H1 (cell line): ENCODE measurements around the gene FXYD5. TPM values are rescaled to one million over a fixed set of nuclear protein-coding genes. Genes with fewer than 3 reads are reported as not detected.

ENCODE experiments used
- CTCF ChIA-PET: fragments of 300-600 bp; sonication (Branson Sonifier 250); formaldehyde crosslinking; loops from one replicate; lab custom pipeline; 2021; ENCODE audit not compliant: partially characterized antibody; lab: Charles Lee
- POLR2A ChIA-PET: fragments of 300-600 bp; sonication (Branson Sonifier 250); formaldehyde crosslinking; loops from one replicate; lab custom pipeline; 2021; ENCODE audit warnings: inconsistent platforms; ENCODE audit not compliant: partially characterized antibody; lab: Charles Lee
- DNase-seq, 2 experiments: peaks; one replicate each; pipeline versions ENCODE4 v3.0.0 to v3.0.0-alpha.2; 2010 to 2022; ENCODE audit warnings: low spot score in 2 of 2, low read depth in 1 of 2, mixed read lengths in 1 of 2
- FAIRE-seq: peaks from 2 replicates; lab custom pipeline; 2011; peaks lifted over from hg19 to GRCh38; lab: Jason Lieb, UNC
- H2AFZ ChIP-seq: 2 replicates; pipeline ENCODE4 v1.8.1; 2012; ENCODE audit warnings: low read length, inconsistent platforms
- H2AK5ac ChIP-seq: 2 replicates; pipeline ENCODE4 v1.6.1; 2013; ENCODE audit warnings: low read depth, low read length
- H2BK120ac ChIP-seq: replicated peaks from 2 replicates; pipeline ENCODE3; 2013; ENCODE audit warnings: low read depth, low read length, inconsistent platforms
- H2BK12ac ChIP-seq: 2 replicates; pipeline ENCODE4 v1.6.1; 2013; ENCODE audit warnings: low read depth, low read length
- H2BK15ac ChIP-seq: 2 replicates; pipeline ENCODE4 v1.6.1; 2013; ENCODE audit warnings: low read length
- H2BK20ac ChIP-seq: 2 replicates; pipeline ENCODE4 v1.6.1; 2013; ENCODE audit warnings: low read length
- H2BK5ac ChIP-seq: 2 replicates; pipeline ENCODE4 v1.6.1; 2013; ENCODE audit warnings: low read depth, low read length
- H3K14ac ChIP-seq: 2 replicates; pipeline ENCODE4 v1.6.1; 2013; ENCODE audit warnings: inconsistent platforms; ENCODE audit not compliant: insufficient read length
- H3K18ac ChIP-seq: 2 replicates; pipeline ENCODE4 v1.6.1; 2013; ENCODE audit warnings: low read length; ENCODE audit errors: extremely low read depth
- H3K23ac ChIP-seq: 2 replicates; pipeline ENCODE4 v1.6.1; 2013; ENCODE audit warnings: inconsistent platforms; ENCODE audit not compliant: insufficient read length
- H3K23me2 ChIP-seq: 2 replicates; pipeline ENCODE4 v1.6.1; 2013; ENCODE audit warnings: low read depth, low read length
- H3K27ac ChIP-seq: 2 replicates; pipeline ENCODE4 v1.6.1; 2011; ENCODE audit warnings: low read depth, low read length, inconsistent platforms
- H3K27me3 ChIP-seq, 4 experiments: replicated peaks in 1 of 4; 1 replicate in 1 of 4; 2 replicates in 3 of 4; pipeline versions ENCODE4 v1.6.1 to v1.8.1; 2011 to 2013; ENCODE audit warnings: low read length in 3 of 4, mild to moderate bottlenecking in 3 of 4, inconsistent platforms in 2 of 4, mixed read lengths in 2 of 4, moderate library complexity in 1 of 4; ENCODE audit not compliant: control insufficient read depth in 3 of 4, insufficient read depth in 3 of 4; ENCODE audit errors: extremely low read depth in 1 of 4
- H3K36me3 ChIP-seq, 4 experiments: 2 replicates each; pipeline versions ENCODE4 v1.6.1 to v1.8.1; 2011 to 2013; ENCODE audit warnings: mild to moderate bottlenecking in 4 of 4, low read length in 3 of 4, moderate library complexity in 2 of 4, control low read depth in 1 of 4, inconsistent platforms in 1 of 4; ENCODE audit not compliant: insufficient read depth in 4 of 4, control insufficient read depth in 2 of 4
- H3K4ac ChIP-seq: replicated peaks from 2 replicates; pipeline ENCODE3; 2013; ENCODE audit warnings: low read length, low read depth, mixed read lengths, inconsistent platforms; ENCODE audit not compliant: insufficient read length
- H3K4me1 ChIP-seq, 4 experiments: replicated peaks in 1 of 4; 1 replicate in 1 of 4; 2 replicates in 3 of 4; pipeline versions ENCODE4 v1.6.1 to v1.8.1; 2011 to 2013; ENCODE audit warnings: low read length in 3 of 4, inconsistent platforms in 2 of 4, mixed read lengths in 1 of 4; ENCODE audit not compliant: insufficient read depth in 4 of 4, control insufficient read depth in 3 of 4
- H3K4me2 ChIP-seq, 2 experiments: 2 replicates each; pipeline versions ENCODE4 v1.6.1 to v1.8.1; 2011 to 2013; ENCODE audit warnings: low read depth in 2 of 2, low read length in 2 of 2, control low read depth in 1 of 2, inconsistent platforms in 1 of 2, mild to moderate bottlenecking in 1 of 2; ENCODE audit not compliant: insufficient read depth in 1 of 2
- H3K4me3 ChIP-seq, 4 experiments: fragments of 200-600, 300-600 bp in 1 of 4; sonication (generic), shearing (Covaris generic), sonication (Bioruptor Twin) in 1 of 4; 2 replicates each; pipeline versions ENCODE4 v1.5.1 to v1.8.1; 2011 to 2016; ENCODE audit warnings: low read length in 4 of 4, low read depth in 3 of 4, control low read depth in 2 of 4, inconsistent platforms in 2 of 4, mild to moderate bottlenecking in 2 of 4, mixed read lengths in 1 of 4, moderate library complexity in 1 of 4; ENCODE audit not compliant: insufficient read depth in 2 of 4; ENCODE audit errors: extremely low read depth in 1 of 4
- H3K56ac ChIP-seq: replicated peaks from 2 replicates; pipeline ENCODE3; 2013; ENCODE audit warnings: low read depth, mild to moderate bottlenecking, mixed read lengths, low read length, inconsistent platforms; ENCODE audit not compliant: insufficient read length
- H3K79me1 ChIP-seq: 2 replicates; pipeline ENCODE4 v1.6.1; 2013; ENCODE audit warnings: low read depth, low read length, control low read depth
- H3K79me2 ChIP-seq, 2 experiments: 2 replicates each; pipeline versions ENCODE4 v1.6.1 to v1.8.1; 2012 to 2013; ENCODE audit warnings: low read length in 2 of 2, mild to moderate bottlenecking in 2 of 2, inconsistent platforms in 1 of 2; ENCODE audit not compliant: insufficient read depth in 2 of 2, control insufficient read depth in 1 of 2
- H3K9ac ChIP-seq, 4 experiments: replicated peaks in 1 of 4; 1 replicate in 1 of 4; 2 replicates in 3 of 4; pipeline versions ENCODE4 v1.6.1 to v1.8.1; 2011 to 2013; ENCODE audit warnings: low read depth in 3 of 4, low read length in 3 of 4, control low read depth in 2 of 4, mild to moderate bottlenecking in 2 of 4, moderate library complexity in 2 of 4, inconsistent platforms in 1 of 4; ENCODE audit errors: extremely low read depth in 1 of 4
- H3K9me3 ChIP-seq, 2 experiments: 2 replicates each; pipeline versions ENCODE4 v1.6.1 to v1.8.1; 2012 to 2013; ENCODE audit warnings: mild to moderate bottlenecking in 2 of 2, moderate library complexity in 2 of 2, control low read depth in 1 of 2, inconsistent platforms in 1 of 2, low read depth in 1 of 2, low read length in 1 of 2, mixed read lengths in 1 of 2; ENCODE audit not compliant: insufficient read depth in 2 of 2
- H4K20me1 ChIP-seq, 2 experiments: replicated peaks in 1 of 2; 2 replicates each; pipeline versions ENCODE3 to v1.8.1; 2011 to 2013; ENCODE audit warnings: inconsistent platforms in 2 of 2, low read length in 2 of 2, mild to moderate bottlenecking in 1 of 2; ENCODE audit not compliant: insufficient read depth in 2 of 2, control insufficient read depth in 1 of 2
- H4K5ac ChIP-seq: 2 replicates; pipeline ENCODE4 v1.6.1; 2013; ENCODE audit warnings: low read length, low read depth, mixed read lengths, inconsistent platforms; ENCODE audit not compliant: insufficient read length
- H4K8ac ChIP-seq: 2 replicates; pipeline ENCODE4 v1.8.0; 2013; ENCODE audit warnings: mild to moderate bottlenecking, moderate library complexity, low read length, inconsistent platforms; ENCODE audit not compliant: insufficient read depth; ENCODE audit errors: extremely low read depth
- H4K91ac ChIP-seq: replicated peaks from 2 replicates; pipeline ENCODE3; 2013; ENCODE audit warnings: low read length, mixed read lengths, inconsistent platforms; ENCODE audit not compliant: insufficient read length
- CTCF ChIP-seq, 3 experiments: IDR thresholded peaks; 1 replicate in 2 of 3; 2 replicates in 1 of 3; pipeline versions ENCODE4 v1.5.1 to v1.6.1; 2011; ENCODE audit warnings: low read length in 3 of 3, mild to moderate bottlenecking in 3 of 3, inconsistent platforms in 2 of 3, low read depth in 1 of 3, moderate library complexity in 1 of 3; ENCODE audit not compliant: insufficient read depth in 1 of 3; ENCODE audit errors: control extremely low read depth in 1 of 3
- HDAC6 ChIP-seq: IDR thresholded peaks from one replicate; pipeline ENCODE4 v1.7.1; 2012; ENCODE audit warnings: low read depth, mild to moderate bottlenecking, inconsistent platforms, low read length, moderate library complexity
- KDM5A ChIP-seq: fragments of 200-600 bp; IDR thresholded peaks from 2 replicates; pipeline ENCODE4 v1.7.1; 2012; ENCODE audit warnings: mild to moderate bottlenecking, low read length, inconsistent platforms, mixed read lengths
- NANOG ChIP-seq: IDR thresholded peaks from 2 replicates; pipeline ENCODE4 v1.6.1; 2011; ENCODE audit warnings: low read length, low read depth, mild to moderate bottlenecking, inconsistent platforms; ENCODE audit not compliant: insufficient read depth, poor library complexity, severe bottlenecking
- PHF8 ChIP-seq: fragments of 200-600 bp; sonication (generic); conservative IDR thresholded peaks from 2 replicates; pipeline ENCODE4 v1.7.1; 2012; ENCODE audit warnings: low read depth, mild to moderate bottlenecking, inconsistent platforms, low read length, moderate library complexity
- RNF2 ChIP-seq: fragments of 200-900, 300-1000 bp; sonication (generic); IDR thresholded peaks from 2 replicates; pipeline ENCODE4 v1.7.1; 2016; ENCODE audit warnings: borderline replicate concordance, low read depth, mild to moderate bottlenecking, antibody characterized with exemption, low read length; ENCODE audit not compliant: poor library complexity, severe bottlenecking; ENCODE audit errors: missing control alignments
- SRF ChIP-seq: IDR thresholded peaks from 2 replicates; pipeline ENCODE4 v1.6.1; 2011; ENCODE audit warnings: mild to moderate bottlenecking, low read depth, low read length, moderate library complexity
- SUZ12 ChIP-seq: fragments of 200-600 bp; sonication (generic); IDR thresholded peaks from 2 replicates; pipeline ENCODE4 v1.6.1; 2012; ENCODE audit warnings: mild to moderate bottlenecking, inconsistent platforms, low read length, moderate library complexity, mixed read lengths
- USF2 ChIP-seq: IDR thresholded peaks from 2 replicates; pipeline ENCODE4 v1.6.1; 2011; ENCODE audit warnings: low read length, improper control_type of control experiment
- WGBS, 2 experiments: shearing (Covaris generic) in 1 of 2; methylation state at CpG; one replicate each; pipeline versions ENCODE4 v1.1.6 to v1.1.7; 2013 to 2015; ENCODE audit warnings: low lambda C conversion rate in 2 of 2, mixed read lengths in 2 of 2, inconsistent platforms in 1 of 2, low coverage in 1 of 2, missing lambda C conversion rate in 1 of 2; ENCODE audit not compliant: insufficient replicate concordance in 2 of 2, insufficient coverage in 1 of 2, insufficient read length in 1 of 2; ENCODE audit errors: extremely low coverage in 1 of 2, missing lambda C conversion rate in 1 of 2; 5-methylcytosine and 5-hydroxymethylcytosine counted together
- polyA plus RNA-seq, 7 experiments: library from polyadenylated mRNA; depleted of rRNA in 3 of 7; stranded (reverse) in 5 of 7; unstranded in 2 of 7; fragments of >200 nt in 5 of 7; fragments of 200-250 nt in 2 of 7; gene quantifications; 1 replicate in 5 of 7; 2 replicates in 1 of 7; 4 replicates in 1 of 7; pipeline versions ENCODE4 v1.2.1 to v1.2.3, GENCODE V29; 2011 to 2013; ENCODE audit warnings: missing spikeins in 2 of 7, mixed read lengths in 2 of 7
- total RNA-seq: library from RNA; stranded (reverse); fragmentation: NEBNext Ultra II Directional; extraction: Animal tissue kit (Norgen Biotek cat#: 25700); gene quantifications from 2 replicates; pipeline ENCODE4 v1.2.1, GENCODE V29; 2021

The FXYD5 gene
- total and polyA plus RNA-seq, 2 of the 8 experiments (the other 6 are each of a cell fraction or from before 2014, with no cell fraction given): 99.0 to 191 TPM

GRCh38 chr19:35207391-35207871, 52.9 kb downstream of the FXYD5 start:
- Histone ChIP-seq H2BK12ac (no peak overlapping the region), H2BK5ac (no peak overlapping the region), H3K56ac (no peak overlapping the region), H3K27ac (no peak overlapping the region), H3K4me3 (no peak overlapping the region), H3K9me3 (no peaks in the 10 kb centered on the region), H2BK20ac (peak overlapping the region; percentile 11; the same call in 1 of the 2 replicates), H3K4me1 (peaks cover 6 to 25% (median 15%) of the 10 kb centered on the region in 4 experiments), H3K23ac (no peak overlapping the region), H2BK15ac (no peak overlapping the region), H3K36me3 (no peaks in the 10 kb centered on the region; a peak in 1 of 8 replicates), H3K23me2 (no peaks in the 10 kb centered on the region; the same call in 1 of the 2 replicates), H3K79me1 (no peaks in the 10 kb centered on the region), H2BK120ac (no peak overlapping the region), H4K20me1 (no peaks in the 10 kb centered on the region), H3K27me3 (no peaks in the 10 kb centered on the region), H2AFZ (no peak overlapping the region), H2AK5ac (no peak overlapping the region), H3K4ac (no peak overlapping the region), H4K91ac (no peak overlapping the region), H4K8ac (no peak overlapping the region), H3K4me2 (no peak overlapping the region), H4K5ac (no peak overlapping the region), H3K9ac (no peak overlapping the region), H3K18ac (no peak overlapping the region), H3K79me2 (no peaks in the 10 kb centered on the region), H3K14ac (no peak overlapping the region)
- ChIA-PET CTCF (interaction anchor here (0.7 to 1.5 kb wide), 2 partner anchors 8 to 65 kb away, joined by 3 to 4 read pairs; partner anchors contain the start of gene FXYD7), POLR2A (no interaction called here)
- FAIRE-seq (no peak), DNase-seq (no peak)
- WGBS, 2 experiments: 95% methylated on average over 8 of the region's 8 CpGs; no CpG with 5 or more reads in 1 of the 2 experiments
- TF ChIP-seq SUZ12 (no peak), HDAC6 (no peak), KDM5A (no peak), CTCF (IDR thresholded peaks at IDR 0.05; ENCODE audit: control extremely low read depth in 1 of 3, insufficient read depth in 1 of 3, low read depth in 1 of 3, low read length in 3 of 3) (no peak), USF2 (no peak), PHF8 (no peak), RNF2 (no peak), NANOG (no peak), SRF (no peak)
